Measurements from ENCODE around the gene PRKCE.
"Not testable (repeated sequence)": the region's sequence is repeated elsewhere in the genome, so short reads cannot be mapped to it uniquely, and the experiment has no call there.

Gene PRKCE

DNA sequence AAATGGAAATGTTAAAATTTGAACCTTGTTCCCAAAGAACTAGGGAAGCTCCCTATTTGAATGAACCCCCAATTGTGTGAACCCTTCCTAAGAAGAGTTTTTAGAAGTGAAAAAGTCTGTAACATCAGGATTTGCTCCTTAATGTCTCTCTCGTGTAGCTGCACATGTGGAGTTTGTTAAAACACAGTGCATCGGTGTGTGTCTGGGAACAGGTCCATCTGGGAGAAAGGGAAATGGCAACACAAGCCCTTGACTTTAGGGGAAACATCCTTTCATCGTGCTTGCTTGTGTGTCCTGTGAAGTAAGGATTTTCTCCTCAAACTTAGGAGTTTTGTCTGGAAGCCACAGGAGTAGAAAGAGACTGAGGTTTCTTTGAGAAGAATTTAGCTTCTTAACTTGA lies 203.9 kb downstream of the PRKCE start:
- H3K4me3 Mint-ChIP-seq: no peak overlapping the region
- H3K4me1 Mint-ChIP-seq: peaks cover 26% of the 10 kb centered on the region
- peaks cover 0 to 11% of the 10 kb centered on the region in 2 donors for H3K9me3 Mint-ChIP-seq
- DNase-seq (no peak), ATAC-seq (no peak)
- H3K27me3 Mint-ChIP-seq: no peaks in the 10 kb centered on the region
- H3K27ac Mint-ChIP-seq: no peak overlapping the region

DNA sequence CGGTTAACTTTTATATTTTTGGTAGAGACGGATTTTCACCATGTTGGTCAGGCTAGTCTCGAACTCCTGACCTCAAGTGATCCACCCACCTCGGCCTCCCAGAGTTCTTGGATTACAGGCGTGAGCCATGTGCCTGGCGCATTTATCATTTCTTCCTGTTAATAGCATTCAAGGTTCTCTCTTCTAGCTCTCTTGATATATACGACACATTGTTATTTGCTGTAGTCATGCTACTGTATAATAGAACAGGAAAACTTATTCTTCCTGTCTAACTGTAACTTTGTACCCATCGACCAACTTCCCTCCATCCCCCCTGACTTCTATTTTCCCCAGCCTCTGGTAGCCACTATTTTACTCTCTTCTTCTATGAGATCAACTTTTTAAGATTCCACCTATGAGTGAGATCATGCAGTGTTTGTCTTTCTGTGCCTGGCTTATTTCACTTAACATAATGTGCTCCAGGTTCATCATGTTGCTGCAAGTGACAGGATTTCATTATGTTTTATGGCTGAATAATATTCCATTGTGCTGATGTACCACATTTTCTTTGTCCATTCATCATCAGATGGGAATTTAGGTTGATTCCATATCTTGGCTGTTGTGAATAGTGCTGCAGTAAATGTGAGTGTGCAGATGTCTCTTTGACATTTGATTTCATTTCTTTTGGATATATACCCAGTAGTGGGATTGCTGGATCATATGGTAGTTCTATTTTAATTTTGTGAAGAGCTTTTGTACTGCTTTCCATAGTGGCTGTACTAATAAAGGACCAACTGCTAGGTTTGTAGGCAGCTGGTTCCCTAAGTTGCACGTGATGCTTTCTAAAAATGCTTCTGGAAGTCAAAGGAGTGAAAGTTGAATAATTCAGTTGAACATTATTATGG lies 205.2 kb downstream of the PRKCE start:
- Mint-ChIP-seq H3K27ac (no peak overlapping the region), H3K9me3 (peaks cover 0 to 2% of the 10 kb centered on the region in 2 donors), H3K27me3 (no peaks in the 10 kb centered on the region), H3K4me1 (peaks cover 27% of the 10 kb centered on the region), H3K4me3 (no peak overlapping the region)
- DNase-seq (no peak), ATAC-seq (no peak)

DNA sequence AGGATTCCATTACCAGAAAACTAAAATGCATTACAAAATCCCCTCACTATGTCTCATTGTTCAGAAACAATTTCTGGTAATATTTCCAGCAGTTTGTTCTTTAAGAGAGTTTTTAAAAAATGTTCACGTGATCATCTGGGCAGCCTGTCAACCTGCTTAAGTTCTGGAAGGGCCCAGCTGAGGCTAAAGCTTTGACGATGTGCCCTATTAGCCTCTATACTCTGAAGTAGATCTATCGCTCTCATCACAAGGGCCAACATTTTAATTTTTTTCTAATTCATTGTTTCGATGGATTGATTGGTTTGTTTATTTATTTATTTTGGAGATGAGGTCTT lies 205.8 kb downstream of the PRKCE start:
- Mint-ChIP-seq H3K4me3 (no peak overlapping the region), H3K4me1 (peaks cover 31% of the 10 kb centered on the region), H3K27me3 (no peaks in the 10 kb centered on the region), H3K9me3 (no peaks in the 10 kb centered on the region), H3K27ac (no peak overlapping the region)
- no peak for DNase-seq
- no peak for ATAC-seq

DNA sequence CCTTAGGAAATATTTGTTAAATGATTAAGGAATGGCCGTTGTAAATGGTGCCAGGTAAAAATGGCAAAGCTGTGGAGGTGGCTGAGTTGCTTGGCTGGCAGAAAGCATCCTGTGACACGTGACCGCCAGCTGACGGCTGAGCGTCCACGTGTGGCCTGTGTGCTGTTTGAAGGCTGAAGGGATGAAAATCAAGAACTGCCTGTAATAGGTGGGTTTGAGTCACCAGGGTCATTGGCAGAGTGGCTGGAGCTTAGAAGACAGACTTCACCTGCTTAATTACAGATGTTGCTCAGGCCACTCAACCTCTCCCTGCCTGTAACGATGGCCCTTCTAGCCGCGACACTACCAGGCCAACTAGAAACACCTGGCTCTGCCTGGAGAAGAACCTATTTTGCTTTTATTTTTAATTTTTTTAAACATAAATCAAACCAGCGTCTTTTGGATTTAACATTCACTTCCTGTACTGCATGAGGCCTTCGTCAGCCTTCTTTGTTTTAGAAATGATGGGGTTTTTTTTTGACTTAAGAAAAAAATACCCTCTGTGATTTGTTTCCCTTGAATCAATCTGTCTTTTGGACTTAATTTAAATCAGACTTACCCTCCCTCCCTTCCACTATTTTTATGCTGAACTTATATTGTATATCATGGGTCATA lies 206.5 kb downstream of the PRKCE start:
- no peak overlapping the region for H3K4me3 Mint-ChIP-seq
- DNase-seq: no peak
- H3K9me3 Mint-ChIP-seq: no peaks in the 10 kb centered on the region
- ATAC-seq: no peak
- no peaks in the 10 kb centered on the region for H3K27me3 Mint-ChIP-seq
- peak overlapping the region; percentile 27 to 47 for H3K27ac Mint-ChIP-seq
- peaks cover 39% of the 10 kb centered on the region for H3K4me1 Mint-ChIP-seq

DNA sequence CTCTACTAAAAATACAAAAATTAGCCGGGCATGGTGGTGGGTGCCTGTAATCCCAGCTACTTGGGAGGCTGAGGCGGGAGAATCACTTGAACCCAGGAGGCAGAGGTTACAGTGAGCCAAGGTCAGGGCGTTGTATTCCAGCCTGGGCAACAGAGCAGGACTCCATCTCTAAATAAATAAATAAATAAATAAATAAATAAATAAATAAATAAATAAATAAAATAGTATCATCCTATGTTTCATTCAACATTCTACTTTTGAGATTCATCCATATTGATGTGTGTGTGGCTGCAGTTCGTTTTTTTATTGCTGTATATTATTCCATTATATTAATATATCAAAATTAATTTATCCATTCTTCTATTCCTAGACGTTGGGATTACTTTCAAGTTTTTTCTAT lies 207.4 kb downstream of the PRKCE start:
- H3K4me1 Mint-ChIP-seq: peaks cover 47% of the 10 kb centered on the region
- H3K27me3 Mint-ChIP-seq, H3K27ac Mint-ChIP-seq, ATAC-seq, DNase-seq, H3K4me3 Mint-ChIP-seq, H3K9me3 Mint-ChIP-seq: not testable (repeated sequence)

DNA sequence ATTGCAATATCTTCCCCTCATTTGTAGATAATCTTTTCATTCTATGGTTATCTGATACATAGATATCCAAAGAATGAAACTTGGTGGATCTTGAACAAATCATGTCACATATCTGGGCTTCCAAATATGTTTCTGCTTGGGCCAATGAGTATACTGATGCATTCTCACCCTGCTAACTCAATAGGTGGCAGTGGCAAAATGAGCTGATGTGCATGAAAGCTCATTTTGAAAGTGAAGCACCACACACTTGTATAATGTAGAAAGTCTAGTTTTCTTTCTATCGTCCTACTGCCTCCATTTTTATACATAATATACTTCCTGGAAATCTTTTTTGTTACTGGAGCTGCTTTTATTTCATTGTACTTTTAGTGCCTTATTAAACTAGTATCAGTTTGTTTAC lies 208.2 kb downstream of the PRKCE start:
- Mint-ChIP-seq H3K27ac (no peak overlapping the region), H3K9me3 (no peaks in the 10 kb centered on the region), H3K4me3 (no peak overlapping the region), H3K4me1 (peaks cover 47% of the 10 kb centered on the region), H3K27me3 (no peaks in the 10 kb centered on the region)
- no peak for DNase-seq
- no peak for ATAC-seq

DNA sequence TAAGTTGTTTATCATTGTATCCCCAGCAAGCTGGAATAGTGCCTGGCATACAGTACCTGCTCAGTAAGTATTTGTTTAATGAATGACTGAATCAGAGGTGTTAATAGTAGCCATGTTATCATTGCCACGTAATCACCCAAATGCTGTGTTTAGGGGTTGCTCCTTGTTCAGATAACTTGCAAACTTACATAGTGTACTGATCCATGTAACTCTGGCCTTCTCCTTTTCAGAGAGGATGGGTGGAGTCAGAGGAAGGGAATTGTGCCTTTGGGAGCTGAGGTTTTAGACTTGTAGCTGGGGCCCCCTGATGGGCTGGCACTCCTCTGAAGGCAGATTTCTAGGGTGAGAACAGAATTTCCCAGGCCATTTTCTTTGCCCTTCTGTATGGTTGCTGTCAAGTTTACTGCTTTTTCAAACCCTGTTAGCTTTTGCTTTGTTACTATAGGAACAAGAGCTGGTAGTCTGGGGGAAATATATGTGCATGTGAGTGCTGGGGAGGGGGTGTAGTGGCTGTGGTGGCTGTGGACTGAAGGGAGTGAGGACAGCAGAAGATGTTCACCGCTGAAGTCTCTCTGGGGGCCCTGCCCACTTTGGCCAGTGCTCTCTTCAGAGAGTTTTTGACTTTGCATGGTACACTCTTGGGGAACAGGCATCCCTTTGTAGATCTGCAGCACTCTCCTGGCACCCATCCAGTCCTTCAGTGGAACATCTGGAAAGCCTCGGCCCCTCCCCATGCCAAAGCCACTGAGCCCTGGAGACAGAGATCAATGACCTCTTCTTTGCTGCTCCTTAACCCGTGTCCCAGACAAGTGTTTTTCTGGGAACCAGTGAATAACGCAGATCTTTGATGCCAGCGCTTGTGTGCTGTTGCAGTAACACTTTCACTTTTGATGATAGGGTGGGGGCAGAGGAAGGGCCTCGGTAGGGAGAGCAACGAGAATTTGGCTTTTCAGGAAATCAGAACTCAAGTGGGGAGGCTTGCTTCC lies 209.0 kb downstream of the PRKCE start:
- peak overlapping the region; percentile 80 to 81 for H3K4me3 Mint-ChIP-seq
- H3K9me3 Mint-ChIP-seq: no peaks in the 10 kb centered on the region
- ATAC-seq (peak; percentile 67), DNase-seq (peak; percentile 14 to 18)
- peaks cover 47% of the 10 kb centered on the region for H3K4me1 Mint-ChIP-seq
- H3K27me3 Mint-ChIP-seq: no peaks in the 10 kb centered on the region
- H3K27ac Mint-ChIP-seq: peak overlapping the region; percentile 91 to 93

DNA sequence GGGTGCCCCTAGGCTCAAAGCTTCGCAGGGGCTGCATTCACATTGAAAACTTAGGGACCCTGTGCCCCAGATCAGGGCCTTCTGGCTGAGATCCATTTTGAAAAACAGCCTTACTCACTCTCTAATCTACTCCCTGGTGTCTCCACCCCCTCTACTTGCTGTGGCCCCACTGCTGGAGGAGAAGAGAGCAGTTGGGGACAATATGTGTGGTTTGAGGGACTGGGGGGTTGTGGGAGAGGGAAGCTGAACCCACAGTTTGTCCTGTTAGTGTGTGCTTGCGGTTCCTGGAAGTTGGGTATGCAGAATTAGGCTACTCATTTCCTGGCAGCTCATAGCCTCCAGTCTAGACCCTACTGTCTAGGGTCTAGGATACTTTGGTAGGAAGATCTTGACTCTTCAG lies 211.4 kb downstream of the PRKCE start:
- H3K4me3 Mint-ChIP-seq: peak overlapping the region in 1 of 2 donors; percentile 10
- ATAC-seq (peak; percentile 66), DNase-seq (no peak)
- no peaks in the 10 kb centered on the region for H3K9me3 Mint-ChIP-seq
- no peaks in the 10 kb centered on the region for H3K27me3 Mint-ChIP-seq
- H3K27ac Mint-ChIP-seq: no peak overlapping the region
- H3K4me1 Mint-ChIP-seq: peaks cover 47% of the 10 kb centered on the region

DNA sequence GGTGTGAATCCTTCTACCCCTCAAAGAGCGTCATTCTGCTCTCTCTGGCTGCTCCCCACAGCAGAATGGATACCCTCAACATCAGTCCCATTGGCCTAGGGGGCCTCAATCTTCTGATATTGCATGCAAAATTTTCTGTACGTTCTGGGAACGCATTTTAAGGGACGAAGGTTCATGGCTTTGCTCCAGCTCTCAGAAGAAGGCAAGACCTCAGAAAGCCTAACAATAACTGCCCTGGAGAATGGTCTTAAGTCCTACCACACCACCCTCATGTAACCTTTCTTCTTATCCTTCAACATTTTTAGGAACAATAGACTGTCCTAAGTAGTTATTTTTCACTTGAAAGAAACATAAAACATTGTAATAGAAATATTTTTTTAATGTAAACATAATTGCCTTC lies 212.6 kb downstream of the PRKCE start:
- Mint-ChIP-seq H3K4me3 (no peak overlapping the region), H3K27ac (peak overlapping the region in 1 of 2 donors; percentile 73), H3K4me1 (peaks cover 47% of the 10 kb centered on the region), H3K27me3 (no peaks in the 10 kb centered on the region), H3K9me3 (no peaks in the 10 kb centered on the region)
- ATAC-seq (no peak), DNase-seq (no peak)

DNA sequence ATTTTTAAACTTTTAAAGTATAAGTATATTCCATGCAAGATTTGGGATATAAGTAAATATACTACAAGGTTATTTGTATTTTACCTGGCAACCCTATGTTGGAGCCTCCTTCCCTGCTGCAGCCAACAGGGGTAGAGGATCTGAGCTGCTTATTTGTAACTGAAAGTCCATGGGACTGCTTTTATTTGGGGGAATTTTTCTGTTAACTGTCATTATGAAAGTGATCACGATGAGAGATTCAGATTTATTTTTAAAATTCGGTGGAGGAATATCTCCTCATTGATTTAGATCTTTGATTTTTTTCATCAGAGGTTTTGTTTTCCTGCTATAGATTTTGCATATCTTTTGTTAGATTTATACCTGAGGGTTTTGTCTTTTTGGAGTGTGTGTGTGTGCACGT lies 215.9 kb downstream of the PRKCE start:
- DNase-seq (no peak), ATAC-seq (no peak)
- Mint-ChIP-seq H3K4me3 (no peak overlapping the region), H3K9me3 (no peaks in the 10 kb centered on the region), H3K4me1 (peaks cover 22% of the 10 kb centered on the region), H3K27ac (no peak overlapping the region), H3K27me3 (no peaks in the 10 kb centered on the region)

DNA sequence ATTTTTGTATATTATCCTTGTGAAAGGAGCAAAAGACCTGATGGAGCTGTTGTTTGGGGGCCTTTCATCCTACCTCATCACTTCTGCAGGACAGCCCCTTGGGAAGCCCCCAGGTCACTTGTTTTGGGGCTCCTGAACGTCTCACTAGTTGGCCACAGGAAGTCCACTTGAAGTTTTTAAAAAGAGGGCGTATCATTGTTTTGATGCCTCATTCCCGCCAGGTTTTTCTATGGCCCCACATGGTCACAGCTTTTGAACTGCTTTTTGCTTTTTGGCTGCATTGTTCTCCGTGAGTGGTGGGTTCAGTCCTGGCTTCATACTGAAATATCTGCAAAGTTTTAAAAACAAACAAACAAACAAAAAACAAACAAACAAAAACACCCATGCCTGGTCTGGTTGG lies 216.3 kb downstream of the PRKCE start:
- Mint-ChIP-seq H3K27ac (no peak overlapping the region), H3K4me3 (no peak overlapping the region), H3K9me3 (no peaks in the 10 kb centered on the region), H3K4me1 (peaks cover 18% of the 10 kb centered on the region), H3K27me3 (no peaks in the 10 kb centered on the region)
- DNase-seq (no peak), ATAC-seq (no peak)

DNA sequence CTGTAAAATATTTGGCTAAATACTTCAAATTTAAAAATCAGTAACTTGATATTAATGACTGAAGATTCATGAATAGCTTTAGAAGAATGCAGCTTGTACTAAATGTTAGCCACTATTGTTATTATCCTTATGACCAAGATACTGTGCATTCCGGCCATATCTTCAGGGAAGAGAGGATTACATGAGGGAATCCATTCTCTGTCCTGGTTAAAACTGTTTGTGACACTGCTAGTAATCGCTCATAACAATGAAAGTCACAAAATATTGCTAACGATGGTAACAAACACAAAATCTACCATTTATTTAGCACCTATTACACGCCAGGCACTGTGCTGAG lies 217.7 kb downstream of the PRKCE start:
- Mint-ChIP-seq H3K27me3 (no peaks in the 10 kb centered on the region), H3K4me3 (no peak overlapping the region), H3K27ac (no peak overlapping the region), H3K9me3 (no peaks in the 10 kb centered on the region), H3K4me1 (peaks cover 7% of the 10 kb centered on the region)
- ATAC-seq (no peak), DNase-seq (no peak)

DNA sequence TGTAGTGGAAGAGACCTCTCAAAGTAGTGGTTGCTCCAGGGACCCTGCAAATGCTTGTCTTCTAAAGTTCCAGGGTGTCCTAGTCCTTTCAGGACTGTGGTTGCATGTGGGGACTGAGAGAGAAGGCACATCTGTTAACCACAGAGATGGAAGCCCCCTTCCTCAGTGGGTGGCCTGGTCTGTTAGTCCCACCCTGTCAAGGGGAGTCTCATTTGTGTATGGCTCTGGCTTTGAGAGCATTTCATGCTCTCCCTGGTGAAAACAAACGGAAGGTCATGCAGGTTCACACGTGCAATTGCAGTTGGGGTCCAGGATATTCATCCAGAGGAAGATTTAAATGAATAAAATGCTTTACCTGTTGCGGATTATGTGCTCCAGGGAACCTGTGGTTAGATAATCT lies 219.6 kb downstream of the PRKCE start:
- DNase-seq: no peak
- Mint-ChIP-seq H3K9me3 (peaks cover 4 to 6% of the 10 kb centered on the region in 2 donors), H3K27ac (no peak overlapping the region), H3K27me3 (no peaks in the 10 kb centered on the region), H3K4me1 (peaks cover 7% of the 10 kb centered on the region), H3K4me3 (no peak overlapping the region)
- ATAC-seq: no peak

DNA sequence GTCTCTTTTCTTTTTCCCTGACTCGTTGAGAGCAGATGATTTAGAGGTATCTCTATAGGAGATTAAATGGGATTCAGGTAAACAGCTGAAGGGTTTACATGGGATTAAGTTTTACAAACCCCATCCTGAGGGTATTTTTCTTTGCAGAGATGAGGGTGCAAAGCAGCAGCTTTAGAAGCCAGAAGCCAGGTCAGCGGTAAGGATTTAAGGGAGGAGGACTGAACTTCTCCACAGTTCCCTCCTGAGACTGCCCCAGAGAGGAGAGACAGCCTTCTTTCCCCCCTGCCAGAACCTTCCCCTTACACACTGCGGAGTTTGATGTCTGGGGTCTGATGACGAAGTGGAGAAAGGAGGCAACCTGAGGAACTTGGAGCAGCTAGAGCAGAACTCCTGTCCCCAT lies 220.1 kb downstream of the PRKCE start:
- Mint-ChIP-seq H3K27ac (no peak overlapping the region), H3K4me1 (peaks cover 7% of the 10 kb centered on the region), H3K4me3 (no peak overlapping the region), H3K27me3 (no peaks in the 10 kb centered on the region), H3K9me3 (peaks cover 9 to 12% of the 10 kb centered on the region in 2 donors)
- ATAC-seq (no peak), DNase-seq (no peak)

DNA sequence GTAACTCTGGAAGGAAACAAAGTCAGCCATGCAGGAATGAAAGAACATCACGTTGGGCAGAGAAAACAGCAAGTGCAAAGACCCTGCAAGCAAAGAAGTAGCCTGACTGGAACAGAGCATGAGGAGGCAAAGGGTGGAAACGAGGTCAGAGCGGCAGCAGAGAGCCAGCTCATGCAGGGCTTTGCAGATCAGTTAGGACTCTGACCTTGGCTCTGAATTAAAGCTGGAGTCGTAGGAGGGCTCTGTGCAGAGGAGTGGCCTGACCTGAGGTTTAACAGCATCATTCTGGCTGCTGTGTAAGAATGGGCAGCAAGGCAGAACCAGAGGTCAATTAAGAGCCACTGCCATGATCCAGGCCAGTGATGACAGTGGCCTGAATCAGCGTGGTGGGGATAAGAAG lies 220.7 kb downstream of the PRKCE start:
- ATAC-seq (no peak), DNase-seq (no peak)
- Mint-ChIP-seq H3K27ac (no peak overlapping the region), H3K4me3 (no peak overlapping the region), H3K4me1 (peaks cover 7% of the 10 kb centered on the region), H3K27me3 (no peaks in the 10 kb centered on the region), H3K9me3 (peaks cover 15 to 18% of the 10 kb centered on the region in 2 donors)

DNA sequence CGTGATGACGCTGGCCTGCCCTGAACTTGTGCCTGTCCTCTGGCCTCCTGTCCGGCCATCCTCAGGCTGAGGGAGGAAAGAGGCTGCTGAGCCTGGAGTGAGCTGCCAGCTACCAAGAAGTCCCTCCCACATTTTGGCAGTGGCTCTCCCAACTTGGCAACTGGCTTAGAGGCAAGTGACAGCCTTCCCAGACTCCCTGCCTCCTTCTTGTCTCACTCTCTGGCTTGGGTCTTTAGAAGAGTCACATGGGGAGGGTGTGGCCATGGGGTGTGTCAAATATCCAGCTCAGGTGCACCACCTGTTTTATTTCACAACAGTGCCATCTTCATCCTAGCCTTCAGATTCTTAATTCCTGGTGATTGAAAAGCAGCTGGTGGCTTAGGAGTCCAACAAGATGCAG lies 222.9 kb downstream of the PRKCE start:
- no peak overlapping the region for H3K27ac Mint-ChIP-seq
- H3K4me3 Mint-ChIP-seq: no peak overlapping the region
- no peaks in the 10 kb centered on the region for H3K4me1 Mint-ChIP-seq
- H3K9me3 Mint-ChIP-seq: peaks cover 22 to 24% of the 10 kb centered on the region in 2 donors
- no peak for ATAC-seq
- H3K27me3 Mint-ChIP-seq: no peaks in the 10 kb centered on the region
- DNase-seq: no peak
